A204.1 (cell line): ENCODE measurements around the gene AGK.
"Not testable (repeated sequence)": the region's sequence is repeated elsewhere in the genome, so short reads cannot be mapped to it uniquely, and the experiment has no call there.

ENCODE experiments used
- FAIRE-seq: peaks from 2 replicates; lab custom pipeline; 2012; peaks lifted over from hg19 to GRCh38; lab: Jason Lieb, UNC

AGK gene

GRCh38 chr7:141679014-141679413 lies 127.8 kb downstream of the AGK start:
- no peak for FAIRE-seq

GRCh38 chr7:141685285-141686023 lies 134.2 kb downstream of the AGK start:
- FAIRE-seq, result no peak

GRCh38 chr7:141686074-141686473 lies 134.9 kb downstream of the AGK start:
- FAIRE-seq, result no peak

- no peak for FAIRE-seq
Measured at GRCh38 chr7:141686670-141687069, 135.5 kb downstream of the AGK start.

GRCh38 chr7:141688043-141688442 lies 136.8 kb downstream of the AGK start:
- FAIRE-seq, result no peak

- not testable (repeated sequence) for FAIRE-seq
Measured at GRCh38 chr7:141689072-141689825, 138.0 kb downstream of the AGK start.

GRCh38 chr7:141691540-141691939 lies 140.3 kb downstream of the AGK start:
- FAIRE-seq, result no peak

- FAIRE-seq, result no peak
Measured at GRCh38 chr7:141691961-141692360, 140.8 kb downstream of the AGK start.

- no peak for FAIRE-seq
Measured at GRCh38 chr7:141693082-141693481, 141.9 kb downstream of the AGK start.

GRCh38 chr7:141695803-141696289 lies 144.6 kb downstream of the AGK start:
- no peak for FAIRE-seq

GRCh38 chr7:141696348-141696747 lies 145.1 kb downstream of the AGK start:
- FAIRE-seq, result no peak

GRCh38 chr7:141697211-141697871 lies 146.1 kb downstream of the AGK start:
- FAIRE-seq, result no peak

GRCh38 chr7:141698247-141699015 lies 147.2 kb downstream of the AGK start:
- FAIRE-seq, result no peak

- FAIRE-seq, result no peak
Measured at GRCh38 chr7:141699860-141700259, 148.7 kb downstream of the AGK start.

- no peak for FAIRE-seq
Measured at GRCh38 chr7:141700296-141700847, 149.2 kb downstream of the AGK start.

- FAIRE-seq, result no peak
Measured at GRCh38 chr7:141700848-141701371, 149.7 kb downstream of the AGK start.

GRCh38 chr7:141701489-141702046 lies 150.4 kb downstream of the AGK start:
- FAIRE-seq, result no peak

- FAIRE-seq, result no peak
Measured at GRCh38 chr7:141702047-141702567, 150.9 kb downstream of the AGK start, which contains the start of gene DENND11. Gene DENND11, minus strand, starts transcription at chr7:141702166. Its CDS starts 13 bp downstream, at chr7:141702153.

GRCh38 chr7:141702892-141703291 lies 151.7 kb downstream of the AGK start:
- no peak for FAIRE-seq

- FAIRE-seq, result no peak
Measured at GRCh38 chr7:141704112-141704511, 152.9 kb downstream of the AGK start.

GRCh38 chr7:141704741-141705140 lies 153.5 kb downstream of the AGK start:
- FAIRE-seq, result no peak
